H9 (cell line): Measurements from ENCODE around the gene GSS. TPM values are rescaled to one million over a fixed set of nuclear protein-coding genes. Genes with fewer than 3 reads are reported as not detected.
A peak's percentile ranks its signal among the peaks of the same experiment; 100 is the strongest.

Experiments
- DNase-seq: peaks from one replicate; pipeline ENCODE4 v3.0.0-alpha.2; 2017
- H2AFZ ChIP-seq: one replicate; pipeline ENCODE4 v1.6.1; 2013; ENCODE audit warnings: mild to moderate bottlenecking, low read length, control low read depth, moderate library complexity
- H2AK5ac ChIP-seq: 2 replicates; pipeline ENCODE4 v1.6.1; 2013; ENCODE audit warnings: low read length, control low read depth, mixed read lengths; ENCODE audit not compliant: insufficient read length
- H2BK120ac ChIP-seq: one replicate; pipeline ENCODE4 v1.6.1; 2013; ENCODE audit warnings: low read depth, mild to moderate bottlenecking, low read length, control low read depth, inconsistent platforms; ENCODE audit not compliant: poor library complexity, severe bottlenecking
- H2BK12ac ChIP-seq: 2 replicates; pipeline ENCODE4 v1.6.1; 2013; ENCODE audit warnings: low read length, control low read depth, mixed read lengths, low read depth; ENCODE audit not compliant: insufficient read length
- H2BK15ac ChIP-seq: 2 replicates; pipeline ENCODE4 v1.6.1; 2013; ENCODE audit warnings: low read depth, low read length, control low read depth
- H2BK20ac ChIP-seq: one replicate; pipeline ENCODE4 v1.6.1; 2013; ENCODE audit warnings: low read depth, mild to moderate bottlenecking, low read length, control low read depth, inconsistent platforms; ENCODE audit not compliant: poor library complexity, severe bottlenecking
- H2BK5ac ChIP-seq: 2 replicates; pipeline ENCODE4 v1.6.1; 2013; ENCODE audit warnings: low read length, control low read depth, mixed read lengths; ENCODE audit not compliant: insufficient read length
- H3K14ac ChIP-seq: 2 replicates; pipeline ENCODE4 v1.6.1; 2013; ENCODE audit warnings: low read length, control low read depth; ENCODE audit not compliant: insufficient read depth
- H3K18ac ChIP-seq: 2 replicates; pipeline ENCODE4 v1.6.1; 2013; ENCODE audit warnings: low read depth, mild to moderate bottlenecking, mixed read lengths, low read length, control low read depth; ENCODE audit not compliant: insufficient read length
- H3K23ac ChIP-seq: 2 replicates; pipeline ENCODE4 v1.6.1; 2013; ENCODE audit warnings: low read length, control low read depth, mixed read lengths, low read depth; ENCODE audit not compliant: insufficient read length
- H3K23me2 ChIP-seq: 2 replicates; pipeline ENCODE4 v1.6.1; 2013; ENCODE audit warnings: low read depth, mild to moderate bottlenecking, mixed read lengths, low read length, control low read depth; ENCODE audit not compliant: insufficient read length, poor library complexity, severe bottlenecking
- H3K27ac ChIP-seq: 2 replicates; pipeline ENCODE4 v1.5.1; 2013; ENCODE audit warnings: low read length, control low read depth, mixed read lengths, low read depth; ENCODE audit not compliant: insufficient read length
- H3K27me3 ChIP-seq: 2 replicates; pipeline ENCODE4 v1.6.1; 2013; ENCODE audit warnings: low read length, control low read depth, inconsistent platforms; ENCODE audit not compliant: insufficient read depth
- H3K4ac ChIP-seq: 2 replicates; pipeline ENCODE4 v1.6.1; 2013; ENCODE audit warnings: low read depth, mild to moderate bottlenecking, control low read depth, inconsistent platforms, low read length, moderate library complexity
- H3K4me1 ChIP-seq: 2 replicates; pipeline ENCODE4 v1.6.1; 2013; ENCODE audit warnings: low read length, control low read depth, inconsistent platforms; ENCODE audit not compliant: insufficient read depth
- H3K4me2 ChIP-seq: 2 replicates; pipeline ENCODE4 v1.6.1; 2013; ENCODE audit warnings: low read length, control low read depth, mixed read lengths; ENCODE audit not compliant: insufficient read length, insufficient read depth
- H3K56ac ChIP-seq: 2 replicates; pipeline ENCODE4 v1.6.1; 2013; ENCODE audit warnings: low read depth, mild to moderate bottlenecking, mixed read lengths, low read length, control low read depth; ENCODE audit not compliant: insufficient read length
- H3K79me1 ChIP-seq: 2 replicates; pipeline ENCODE4 v1.6.1; 2013; ENCODE audit warnings: low read depth, mild to moderate bottlenecking, moderate library complexity, low read length, control low read depth, inconsistent platforms; ENCODE audit not compliant: insufficient read depth, poor library complexity, severe bottlenecking
- H3K79me2 ChIP-seq: 2 replicates; pipeline ENCODE4 v1.6.1; 2013; ENCODE audit warnings: low read length, control low read depth, inconsistent platforms; ENCODE audit not compliant: insufficient read depth
- H3K9ac ChIP-seq: 2 replicates; pipeline ENCODE4 v1.6.1; 2013; ENCODE audit warnings: low read length, control low read depth, mixed read lengths; ENCODE audit not compliant: insufficient read length; ENCODE audit errors: extremely low read depth
- H3K9me3 ChIP-seq: one replicate; pipeline ENCODE4 v1.6.1; 2013; ENCODE audit warnings: low read depth, low read length, inconsistent platforms; ENCODE audit not compliant: control insufficient read depth
- H3T11ph ChIP-seq: one replicate; pipeline ENCODE4 v1.6.1; 2013; ENCODE audit warnings: mild to moderate bottlenecking, low read length, control low read depth, inconsistent platforms
- H4K20me1 ChIP-seq: one replicate; pipeline ENCODE4 v1.6.1; 2013; ENCODE audit not compliant: control insufficient read depth, insufficient read length, insufficient read depth
- H4K5ac ChIP-seq: 2 replicates; pipeline ENCODE4 v1.6.1; 2013; ENCODE audit warnings: low read depth, mild to moderate bottlenecking, mixed read lengths, low read length, control low read depth; ENCODE audit not compliant: insufficient read length
- H4K8ac ChIP-seq: replicated peaks from 2 replicates; pipeline ENCODE4 v1.6.1; 2013; ENCODE audit warnings: low read length, control low read depth, mixed read lengths, low read depth; ENCODE audit not compliant: insufficient read length
- H4K91ac ChIP-seq: 2 replicates; pipeline ENCODE4 v1.6.1; 2013; ENCODE audit warnings: low read depth, mild to moderate bottlenecking, moderate library complexity, mixed read lengths, low read length, control low read depth; ENCODE audit not compliant: insufficient read length
- H3K27ac Mint-ChIP-seq, 3 experiments: 2 replicates in 2 of 3; 3 replicates in 1 of 3; pipeline ENCODE4 v1.8.0; 2020 to 2021; ENCODE audit warnings: mixed read lengths in 3 of 3, mild to moderate bottlenecking in 1 of 3, moderate library complexity in 1 of 3
- H3K27me3 Mint-ChIP-seq: 2 replicates; pipeline ENCODE4 v1.8.0; 2021; ENCODE audit warnings: low read depth, mild to moderate bottlenecking, moderate library complexity, mixed read lengths
- H3K36me3 Mint-ChIP-seq, 3 experiments: 2 replicates in 2 of 3; 3 replicates in 1 of 3; pipeline ENCODE4 v1.8.0; 2020 to 2021; ENCODE audit warnings: low read depth in 3 of 3, mixed read lengths in 3 of 3; ENCODE audit not compliant: insufficient read depth in 1 of 3
- H3K4me1 Mint-ChIP-seq, 2 experiments: 2 replicates each; pipeline ENCODE4 v1.8.0; 2020; ENCODE audit warnings: mixed read lengths in 2 of 2
- H3K4me3 Mint-ChIP-seq, 2 experiments: 2 replicates in 1 of 2; 3 replicates in 1 of 2; pipeline ENCODE4 v1.8.0; 2020 to 2021; ENCODE audit warnings: mild to moderate bottlenecking in 2 of 2, mixed read lengths in 2 of 2, moderate library complexity in 1 of 2
- H3K9me3 Mint-ChIP-seq, 2 experiments: 2 replicates in 1 of 2; 3 replicates in 1 of 2; pipeline ENCODE4 v1.8.0; 2020; ENCODE audit warnings: mild to moderate bottlenecking in 2 of 2, mixed read lengths in 2 of 2, moderate library complexity in 1 of 2
- CTCF ChIP-seq: fragments of 200-600 bp; sonication (generic); conservative IDR thresholded peaks from 3 replicates; pipeline ENCODE4 v1.8.0; 2021; ENCODE audit warnings: antibody characterized with exemption, mild to moderate bottlenecking
- WGBS: extraction: QIAGEN DNeasy Blood & Tissue Kit; methylation state at CpG from one replicate; pipeline ENCODE4 v1.1.7; 2013; ENCODE audit warnings: missing lambda C conversion rate, low lambda C conversion rate, mixed read lengths; ENCODE audit not compliant: insufficient read length; ENCODE audit errors: extremely low coverage; 5-methylcytosine and 5-hydroxymethylcytosine counted together
- total RNA-seq: library from RNA; stranded (reverse); gene quantifications from 2 replicates; pipeline ENCODE4 v1.2.1, GENCODE V29; 2021

Gene GSS
- total RNA-seq, 1 experiment from 2014 or later, result 48.5 TPM

- no peak overlapping the region for H3T11ph ChIP-seq
- H3K27ac ChIP-seq, result no peak overlapping the region
- no peaks in the 10 kb centered on the region for H3K4me1 ChIP-seq
- H3K27ac Mint-ChIP-seq, result peak overlapping the region; percentile 43 to 89 (median 45); a peak in 4 of 7 replicates
- no peak overlapping the region for H3K18ac ChIP-seq
- no peak overlapping the region for H2BK120ac ChIP-seq
- no peak overlapping the region for H3K14ac ChIP-seq
- no peaks in the 10 kb centered on the region for H3K23me2 ChIP-seq
- H3K9me3 ChIP-seq, result no peaks in the 10 kb centered on the region
- no peak overlapping the region for H2AK5ac ChIP-seq
- no peak overlapping the region for H3K4me2 ChIP-seq
- no peak overlapping the region for H2BK12ac ChIP-seq
- H4K91ac ChIP-seq, result no peak overlapping the region
- H3K79me1 ChIP-seq, result no peaks in the 10 kb centered on the region
- H3K9me3 Mint-ChIP-seq, result no peaks in the 10 kb centered on the region; a peak in 1 of 5 replicates
- WGBS, result no CpG with 5 or more reads among the region's 2 CpGs
- H3K9ac ChIP-seq, result no peak overlapping the region
- no peak overlapping the region for H3K23ac ChIP-seq
- no peak overlapping the region; a peak in 1 of 5 replicates for H3K4me3 Mint-ChIP-seq
- no peak overlapping the region for H3K56ac ChIP-seq
- H2BK20ac ChIP-seq, result no peak overlapping the region
- H3K4me1 Mint-ChIP-seq, result peaks cover 5 to 11% of the 10 kb centered on the region in 2 experiments
- no peak for DNase-seq
- H2BK15ac ChIP-seq, result no peak overlapping the region
- H4K5ac ChIP-seq, result no peak overlapping the region
- H2AFZ ChIP-seq, result no peak overlapping the region
- no peak overlapping the region for H4K8ac ChIP-seq
- H3K36me3 Mint-ChIP-seq, result peaks cover 13 to 75% (median 52%) of the 10 kb centered on the region in 3 experiments; a peak in 6 of 7 replicates
- no peak for TF ChIP-seq CTCF
- H3K4ac ChIP-seq, result no peak overlapping the region
- H2BK5ac ChIP-seq, result no peak overlapping the region
- H4K20me1 ChIP-seq, result no peaks in the 10 kb centered on the region
- no peaks in the 10 kb centered on the region for H3K27me3 ChIP-seq
- no peaks in the 10 kb centered on the region; the same call in 1 of the 2 replicates for H3K27me3 Mint-ChIP-seq
- no peaks in the 10 kb centered on the region for H3K79me2 ChIP-seq
Measured at GRCh38 chr20:34997774-34998173, 42.2 kb upstream of the GSS start.
